ENCODE results near the gene PHAF1.

The PHAF1 gene

DNA sequence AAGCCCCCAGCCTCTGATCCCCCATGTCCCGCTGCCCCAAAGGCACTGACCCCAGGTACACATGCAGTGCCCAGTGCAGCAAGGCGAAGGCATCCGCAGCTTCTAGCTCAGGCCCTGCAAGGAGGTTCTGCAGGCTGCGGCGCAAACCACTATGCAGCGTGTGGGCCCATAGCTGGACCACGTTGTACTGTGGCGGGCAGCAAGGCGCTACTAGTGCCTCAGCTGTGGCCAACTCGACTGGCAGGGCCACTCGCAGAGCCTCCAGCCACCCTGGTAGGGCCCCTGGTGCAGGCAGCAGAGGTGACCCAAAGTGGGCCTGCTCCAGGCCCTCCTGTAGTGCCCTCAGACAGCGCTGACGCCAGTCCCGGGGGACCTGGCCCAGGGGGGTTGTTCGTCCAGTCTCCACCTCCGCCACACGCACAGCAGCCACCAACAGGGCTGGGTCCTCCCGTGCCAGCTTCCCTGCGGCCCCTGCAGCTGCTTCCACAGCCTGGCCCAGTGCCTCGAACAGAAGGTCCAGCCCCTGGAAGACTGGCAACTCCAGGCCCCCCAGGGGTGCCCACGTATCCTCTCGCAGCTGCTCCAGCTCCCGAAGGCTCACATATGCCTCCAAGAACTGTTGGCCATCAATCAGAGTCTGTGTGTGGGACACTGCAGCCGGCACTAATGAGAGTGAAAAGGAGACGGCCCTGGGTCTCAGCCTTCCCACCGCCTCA, 77.6 kb downstream of the PHAF1 start:
- H3K9me3 ChIP-seq (ENCODE audit: control insufficient read depth, low read length) = no peaks in the 10 kb centered on the region
- no peak overlapping the region for H3K4me2 ChIP-seq (ENCODE audit: low read length)
- H3K27ac ChIP-seq = no peak overlapping the region
- H3K9ac ChIP-seq = no peak overlapping the region
- H3K4me1 ChIP-seq = peaks cover 18% of the 10 kb centered on the region
- H3K79me2 ChIP-seq = peaks cover 2% of the 10 kb centered on the region
- H2AFZ ChIP-seq = no peak overlapping the region
- TF ChIP-seq, protein P1, sequence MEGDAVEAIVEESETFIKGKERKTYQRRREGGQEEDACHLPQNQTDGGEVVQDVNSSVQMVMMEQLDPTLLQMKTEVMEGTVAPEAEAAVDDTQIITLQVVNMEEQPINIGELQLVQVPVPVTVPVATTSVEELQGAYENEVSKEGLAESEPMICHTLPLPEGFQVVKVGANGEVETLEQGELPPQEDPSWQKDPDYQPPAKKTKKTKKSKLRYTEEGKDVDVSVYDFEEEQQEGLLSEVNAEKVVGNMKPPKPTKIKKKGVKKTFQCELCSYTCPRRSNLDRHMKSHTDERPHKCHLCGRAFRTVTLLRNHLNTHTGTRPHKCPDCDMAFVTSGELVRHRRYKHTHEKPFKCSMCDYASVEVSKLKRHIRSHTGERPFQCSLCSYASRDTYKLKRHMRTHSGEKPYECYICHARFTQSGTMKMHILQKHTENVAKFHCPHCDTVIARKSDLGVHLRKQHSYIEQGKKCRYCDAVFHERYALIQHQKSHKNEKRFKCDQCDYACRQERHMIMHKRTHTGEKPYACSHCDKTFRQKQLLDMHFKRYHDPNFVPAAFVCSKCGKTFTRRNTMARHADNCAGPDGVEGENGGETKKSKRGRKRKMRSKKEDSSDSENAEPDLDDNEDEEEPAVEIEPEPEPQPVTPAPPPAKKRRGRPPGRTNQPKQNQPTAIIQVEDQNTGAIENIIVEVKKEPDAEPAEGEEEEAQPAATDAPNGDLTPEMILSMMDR (IDR thresholded peaks at IDR 0.05) = no peak
- no peak overlapping the region for H3K4me3 ChIP-seq (ENCODE audit: low read depth, low read length)
- no peaks in the 10 kb centered on the region for H3K27me3 ChIP-seq (ENCODE audit: control insufficient read depth, insufficient read depth, low read length)
- H3K36me3 ChIP-seq (ENCODE audit: control insufficient read depth, insufficient read depth, low read length) = no peaks in the 10 kb centered on the region

DNA sequence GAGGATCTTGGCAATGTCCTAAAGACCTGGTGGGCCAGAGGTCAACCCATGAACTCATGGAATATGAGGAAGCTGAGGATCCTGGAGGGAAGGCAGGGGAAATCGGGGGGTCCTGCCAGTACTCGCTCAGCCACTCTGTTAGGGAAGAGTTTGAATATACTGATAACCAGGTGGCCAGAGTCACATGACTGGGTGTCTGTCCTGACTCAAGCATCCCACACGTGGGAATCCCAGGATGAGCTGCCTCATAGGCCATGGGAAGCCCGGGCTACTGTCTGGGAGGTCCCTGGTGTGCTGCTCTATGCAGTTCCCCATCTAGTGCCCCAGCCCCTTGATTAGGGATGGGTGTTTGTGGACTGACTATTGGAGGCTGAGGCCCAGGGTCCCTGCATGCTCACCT, 78.6 kb downstream of the PHAF1 start:
- Histone ChIP-seq H3K4me3 (ENCODE audit: low read depth, low read length) (no peak overlapping the region), H3K4me1 (peaks cover 21% of the 10 kb centered on the region), H3K4me2 (ENCODE audit: low read length) (no peak overlapping the region), H3K9ac (no peak overlapping the region), H2AFZ (no peak overlapping the region), H3K27ac (no peak overlapping the region), H3K9me3 (ENCODE audit: control insufficient read depth, low read length) (no peaks in the 10 kb centered on the region), H3K36me3 (ENCODE audit: control insufficient read depth, insufficient read depth, low read length) (no peaks in the 10 kb centered on the region), H3K27me3 (ENCODE audit: control insufficient read depth, insufficient read depth, low read length) (no peaks in the 10 kb centered on the region), H3K79me2 (peaks cover 9% of the 10 kb centered on the region)
- TF ChIP-seq, protein P1 (IDR thresholded peaks at IDR 0.05) = no peak

DNA sequence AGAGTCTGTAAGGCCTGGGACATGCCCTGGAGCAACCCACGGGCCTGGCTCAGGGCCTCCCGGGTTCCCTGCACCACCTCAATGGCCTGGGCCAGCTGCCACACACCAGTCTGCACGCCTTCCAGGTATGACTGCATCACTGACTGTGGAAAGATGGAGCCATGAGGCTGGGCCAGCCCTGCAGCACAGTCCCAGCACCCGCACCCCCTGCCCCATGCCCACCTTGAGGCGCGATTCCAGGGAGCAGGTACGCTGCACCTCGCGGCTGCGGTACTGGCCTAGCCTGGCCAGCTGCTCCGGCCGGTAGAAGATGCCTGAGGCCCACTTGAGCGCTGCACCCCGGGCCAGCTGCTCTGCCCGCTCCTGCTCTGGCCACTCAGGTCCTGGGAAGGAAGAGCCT, 79.1 kb downstream of the PHAF1 start:
- Histone ChIP-seq H2AFZ (no peak overlapping the region), H3K79me2 (peaks cover 10% of the 10 kb centered on the region), H3K9me3 (ENCODE audit: control insufficient read depth, low read length) (no peaks in the 10 kb centered on the region), H3K4me2 (ENCODE audit: low read length) (no peak overlapping the region), H3K27ac (no peak overlapping the region), H3K36me3 (ENCODE audit: control insufficient read depth, insufficient read depth, low read length) (no peaks in the 10 kb centered on the region), H3K27me3 (ENCODE audit: control insufficient read depth, insufficient read depth, low read length) (no peaks in the 10 kb centered on the region), H3K4me3 (ENCODE audit: low read depth, low read length) (no peak overlapping the region), H3K9ac (no peak overlapping the region), H3K4me1 (peaks cover 25% of the 10 kb centered on the region)
- TF ChIP-seq, protein P1 (IDR thresholded peaks at IDR 0.05) = no peak

DNA sequence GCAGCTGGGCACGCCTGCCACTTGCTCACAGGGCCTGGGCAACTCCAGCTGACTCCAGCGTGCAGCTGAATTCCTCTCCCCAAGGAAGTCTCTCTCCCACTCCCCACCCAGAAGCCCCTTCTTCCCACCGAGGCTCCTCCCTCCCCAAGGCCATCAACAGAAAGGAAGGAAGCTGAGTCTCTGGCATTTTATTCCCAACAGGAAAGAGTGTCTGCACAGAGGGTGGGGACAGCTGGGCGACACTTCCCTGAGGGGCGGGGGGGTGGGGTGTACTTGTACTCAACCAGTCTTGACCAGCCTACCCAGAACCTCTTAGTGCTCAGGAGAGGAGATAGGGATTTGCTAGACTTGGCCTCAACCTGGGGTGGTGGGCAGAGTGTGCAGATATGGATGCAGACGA, 80.3 kb downstream of the PHAF1 start, which contains the start of gene EXOC3L1:
EXOC3L1 (minus strand) TSS at position 96 of the 400 bp plus-strand sequence. CDS start 460 bp downstream, outside the sequence.
- Histone ChIP-seq H3K9ac (no peak within 1 kb of the TSS), H3K79me2 (peaks cover 10% of the 10 kb centered on the region), H3K36me3 (ENCODE audit: control insufficient read depth, insufficient read depth, low read length) (no peaks in the 10 kb centered on the region), H3K9me3 (ENCODE audit: control insufficient read depth, low read length) (no peaks in the 10 kb centered on the region), H3K27me3 (ENCODE audit: control insufficient read depth, insufficient read depth, low read length) (no peaks in the 10 kb centered on the region), H3K4me1 (peaks cover 20% of the 10 kb centered on the region), H3K4me3 (ENCODE audit: low read depth, low read length) (no peak within 1 kb of the TSS), H3K4me2 (ENCODE audit: low read length) (no peak within 1 kb of the TSS), H3K27ac (no peak within 1 kb of the TSS), H2AFZ (no peak within 1 kb of the TSS)
- TF ChIP-seq, protein P1 (IDR thresholded peaks at IDR 0.05) = no peak
